ENCODE measurements around the gene SLC8A1. TPM values are rescaled to one million over a fixed set of nuclear protein-coding genes. Genes with fewer than 3 reads are reported as not detected.

SLC8A1 gene
- total RNA-seq, 1 experiment from 2014 or later, result 1.7 TPM

DNA sequence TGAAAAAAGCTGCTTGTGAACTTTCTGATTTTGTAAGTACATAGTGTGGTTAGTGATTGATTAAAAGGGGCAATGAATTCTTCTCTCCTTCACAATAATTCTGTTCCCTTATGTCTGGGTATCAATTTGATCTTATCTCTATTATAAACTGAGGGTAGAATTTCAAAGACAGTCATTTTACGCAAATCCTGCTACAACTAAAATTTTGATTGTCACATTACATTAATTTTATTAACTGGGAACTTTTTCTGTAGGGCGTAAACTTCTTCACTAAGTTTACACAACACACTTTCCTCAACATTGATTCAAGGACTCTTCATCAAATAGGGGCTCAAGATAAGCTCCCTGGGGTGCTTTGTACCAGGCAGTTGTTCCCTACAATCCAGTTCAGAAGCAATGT is 5.0 kb upstream of the SLC8A1 start:
- Histone ChIP-seq H3K79me2 (ENCODE audit: insufficient read depth, low read length) (no peaks in the 10 kb centered on the region; the same call in 1 of the 2 replicates), H4K20me1 (ENCODE audit: control insufficient read depth, insufficient read depth, insufficient read length) (no peaks in the 10 kb centered on the region), H2AFZ (ENCODE audit: low read length) (no peak overlapping the region), H2BK12ac (ENCODE audit: insufficient read length, low read depth, low read length) (no peak overlapping the region), H2BK15ac (ENCODE audit: low read depth, low read length) (no peak overlapping the region), H2AK5ac (ENCODE audit: insufficient read length, low read length) (no peak overlapping the region), H3T11ph (ENCODE audit: low read length) (no peak overlapping the region), H3K4ac (ENCODE audit: low read depth, low read length) (no peak overlapping the region), H2BK5ac (ENCODE audit: insufficient read length, low read length) (no peak overlapping the region), H3K4me2 (ENCODE audit: insufficient read depth, insufficient read length, low read length) (no peak overlapping the region), H3K79me1 (ENCODE audit: insufficient read depth, low read depth, low read length, poor library complexity, severe bottlenecking) (no peaks in the 10 kb centered on the region), H2BK20ac (ENCODE audit: low read depth, low read length, poor library complexity, severe bottlenecking) (no peak overlapping the region), H4K8ac (replicated peaks; ENCODE audit: insufficient read length, low read depth, low read length) (no peak overlapping the region), H3K18ac (ENCODE audit: insufficient read length, low read depth, low read length) (no peak overlapping the region), H4K5ac (ENCODE audit: insufficient read length, low read depth, low read length) (no peak overlapping the region), H3K27ac (ENCODE audit: insufficient read length, low read depth, low read length) (no peak overlapping the region), H4K91ac (ENCODE audit: insufficient read length, low read depth, low read length) (no peak overlapping the region), H3K9me3 (ENCODE audit: control insufficient read depth, low read depth, low read length) (no peaks in the 10 kb centered on the region), H2BK120ac (ENCODE audit: low read depth, low read length, poor library complexity, severe bottlenecking) (no peak overlapping the region), H3K14ac (ENCODE audit: insufficient read depth, low read length) (no peak overlapping the region), H3K23me2 (ENCODE audit: insufficient read length, low read depth, low read length, poor library complexity, severe bottlenecking) (no peaks in the 10 kb centered on the region), H3K23ac (ENCODE audit: insufficient read length, low read depth, low read length) (no peak overlapping the region), H3K56ac (ENCODE audit: insufficient read length, low read depth, low read length) (no peak overlapping the region), H3K27me3 (ENCODE audit: insufficient read depth, low read length) (peaks cover 5% of the 10 kb centered on the region; the same call in 1 of the 2 replicates), H3K9ac (ENCODE audit: extremely low read depth, insufficient read length, low read length) (no peak overlapping the region), H3K4me1 (ENCODE audit: insufficient read depth, low read length) (peaks cover 4% of the 10 kb centered on the region)
- Mint-ChIP-seq H3K27ac (no peak overlapping the region), H3K27me3 (ENCODE audit: low read depth) (peaks cover 21% of the 10 kb centered on the region), H3K4me3 (no peak overlapping the region), H3K4me1 (peaks cover 15 to 19% of the 10 kb centered on the region in 2 experiments), H3K9me3 (no peaks in the 10 kb centered on the region), H3K36me3 (ENCODE audit: insufficient read depth in 1 of 3, low read depth in 3 of 3) (no peaks in the 10 kb centered on the region)
- WGBS (ENCODE audit: extremely low coverage, insufficient read length, low lambda C conversion rate), result no CpG with 5 or more reads among the region's 2 CpGs
- TF ChIP-seq, protein P1, sequence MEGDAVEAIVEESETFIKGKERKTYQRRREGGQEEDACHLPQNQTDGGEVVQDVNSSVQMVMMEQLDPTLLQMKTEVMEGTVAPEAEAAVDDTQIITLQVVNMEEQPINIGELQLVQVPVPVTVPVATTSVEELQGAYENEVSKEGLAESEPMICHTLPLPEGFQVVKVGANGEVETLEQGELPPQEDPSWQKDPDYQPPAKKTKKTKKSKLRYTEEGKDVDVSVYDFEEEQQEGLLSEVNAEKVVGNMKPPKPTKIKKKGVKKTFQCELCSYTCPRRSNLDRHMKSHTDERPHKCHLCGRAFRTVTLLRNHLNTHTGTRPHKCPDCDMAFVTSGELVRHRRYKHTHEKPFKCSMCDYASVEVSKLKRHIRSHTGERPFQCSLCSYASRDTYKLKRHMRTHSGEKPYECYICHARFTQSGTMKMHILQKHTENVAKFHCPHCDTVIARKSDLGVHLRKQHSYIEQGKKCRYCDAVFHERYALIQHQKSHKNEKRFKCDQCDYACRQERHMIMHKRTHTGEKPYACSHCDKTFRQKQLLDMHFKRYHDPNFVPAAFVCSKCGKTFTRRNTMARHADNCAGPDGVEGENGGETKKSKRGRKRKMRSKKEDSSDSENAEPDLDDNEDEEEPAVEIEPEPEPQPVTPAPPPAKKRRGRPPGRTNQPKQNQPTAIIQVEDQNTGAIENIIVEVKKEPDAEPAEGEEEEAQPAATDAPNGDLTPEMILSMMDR (conservative IDR thresholded peaks at IDR 0.05), result no peak
- no peak for DNase-seq

Measured in H9 (cell line).